ENCODE data around the gene ABHD16B. TPM values are rescaled to one million over a fixed set of nuclear protein-coding genes. Genes with fewer than 3 reads are reported as not detected.
A peak's percentile ranks its signal among the peaks of the same experiment; 100 is the strongest.

ABHD16B gene
- total and polyA plus RNA-seq, 2 of the 13 experiments (the other 11 are each of a cell fraction or from before 2014, with no cell fraction given) = not detected

- TF ChIP-seq, protein P1, sequence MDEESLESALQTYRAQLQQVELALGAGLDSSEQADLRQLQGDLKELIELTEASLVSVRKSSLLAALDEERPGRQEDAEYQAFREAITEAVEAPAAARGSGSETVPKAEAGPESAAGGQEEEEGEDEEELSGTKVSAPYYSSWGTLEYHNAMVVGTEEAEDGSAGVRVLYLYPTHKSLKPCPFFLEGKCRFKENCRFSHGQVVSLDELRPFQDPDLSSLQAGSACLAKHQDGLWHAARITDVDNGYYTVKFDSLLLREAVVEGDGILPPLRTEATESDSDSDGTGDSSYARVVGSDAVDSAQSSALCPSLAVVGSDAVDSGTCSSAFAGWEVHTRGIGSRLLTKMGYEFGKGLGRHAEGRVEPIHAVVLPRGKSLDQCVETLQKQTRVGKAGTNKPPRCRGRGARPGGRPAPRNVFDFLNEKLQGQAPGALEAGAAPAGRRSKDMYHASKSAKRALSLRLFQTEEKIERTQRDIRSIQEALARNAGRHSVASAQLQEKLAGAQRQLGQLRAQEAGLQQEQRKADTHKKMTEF (CRISPR knock-in tag; IDR thresholded peaks at IDR 0.05) = peak; percentile 84
- TF ChIP-seq, protein P2, sequence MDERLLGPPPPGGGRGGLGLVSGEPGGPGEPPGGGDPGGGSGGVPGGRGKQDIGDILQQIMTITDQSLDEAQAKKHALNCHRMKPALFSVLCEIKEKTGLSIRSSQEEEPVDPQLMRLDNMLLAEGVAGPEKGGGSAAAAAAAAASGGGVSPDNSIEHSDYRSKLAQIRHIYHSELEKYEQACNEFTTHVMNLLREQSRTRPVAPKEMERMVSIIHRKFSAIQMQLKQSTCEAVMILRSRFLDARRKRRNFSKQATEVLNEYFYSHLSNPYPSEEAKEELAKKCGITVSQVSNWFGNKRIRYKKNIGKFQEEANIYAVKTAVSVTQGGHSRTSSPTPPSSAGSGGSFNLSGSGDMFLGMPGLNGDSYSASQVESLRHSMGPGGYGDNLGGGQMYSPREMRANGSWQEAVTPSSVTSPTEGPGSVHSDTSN (CRISPR knock-in tag; IDR thresholded peaks at IDR 0.05) = 0 out of 2 replicates have a peak, but pooled peaks have one; percentile 24
- TF ChIP-seq PCBP1 (IDR thresholded peaks at IDR 0.05; ENCODE audit: borderline replicate concordance, low read depth, low read length) (no peak), HOXA5 (CRISPR knock-in tag; IDR thresholded peaks at IDR 0.05) (peak; percentile 26), ZNF207 (IDR thresholded peaks at IDR 0.05; ENCODE audit: borderline replicate concordance) (no peak), ADNP (CRISPR knock-in tag; IDR thresholded peaks at IDR 0.05) (no peak), RFXANK (CRISPR knock-in tag; IDR thresholded peaks at IDR 0.05) (0 out of 2 replicates have a peak, but pooled peaks have one; percentile 44), ZNF83 (CRISPR knock-in tag; IDR thresholded peaks at IDR 0.05; ENCODE audit: borderline replicate concordance) (peak; percentile 57; the same call in 1 of the 2 replicates), THRA (CRISPR knock-in tag; IDR thresholded peaks at IDR 0.05; ENCODE audit: borderline replicate concordance) (peak; percentile 23; the same call in 1 of the 2 replicates), STAG1 (CRISPR knock-in tag; IDR thresholded peaks at IDR 0.05) (peak; percentile 11; the same call in 1 of the 2 replicates), ZNF350 (CRISPR knock-in tag; IDR thresholded peaks at IDR 0.05; ENCODE audit: borderline replicate concordance, low read depth) (peak; percentile 89), CAMTA2 (CRISPR knock-in tag; IDR thresholded peaks at IDR 0.05; ENCODE audit: borderline replicate concordance) (no peak; the same call in 1 of the 2 replicates), CBX2 (IDR thresholded peaks at IDR 0.05; ENCODE audit: low read depth, low read length) (no peak), CBX2 (CRISPR knock-in tag; IDR thresholded peaks at IDR 0.05; ENCODE audit: low read depth) (no peak), RAD51 (IDR thresholded peaks at IDR 0.05; ENCODE audit: borderline replicate concordance) (no peak), IRF1 (CRISPR knock-in tag; IDR thresholded peaks at IDR 0.05; ENCODE audit: low read depth) (no peak), ZNF333 (CRISPR knock-in tag; IDR thresholded peaks at IDR 0.05; ENCODE audit: borderline replicate concordance) (no peak), ZNF44 (CRISPR knock-in tag; IDR thresholded peaks at IDR 0.05) (peak; percentile 82), U2AF2 (IDR thresholded peaks at IDR 0.05; ENCODE audit: low read depth, low read length) (no peak; the same call in 1 of the 2 replicates), NPAS2 (CRISPR knock-in tag; IDR thresholded peaks at IDR 0.05; ENCODE audit: borderline replicate concordance) (no peak), FOSL1 (CRISPR knock-in tag; IDR thresholded peaks at IDR 0.05; ENCODE audit: borderline replicate concordance) (peak; percentile 58; the same call in 1 of the 2 replicates), ETV5 (CRISPR knock-in tag; IDR thresholded peaks at IDR 0.05; ENCODE audit: borderline replicate concordance) (peak; percentile 76)
- TF ChIP-seq, protein P3, sequence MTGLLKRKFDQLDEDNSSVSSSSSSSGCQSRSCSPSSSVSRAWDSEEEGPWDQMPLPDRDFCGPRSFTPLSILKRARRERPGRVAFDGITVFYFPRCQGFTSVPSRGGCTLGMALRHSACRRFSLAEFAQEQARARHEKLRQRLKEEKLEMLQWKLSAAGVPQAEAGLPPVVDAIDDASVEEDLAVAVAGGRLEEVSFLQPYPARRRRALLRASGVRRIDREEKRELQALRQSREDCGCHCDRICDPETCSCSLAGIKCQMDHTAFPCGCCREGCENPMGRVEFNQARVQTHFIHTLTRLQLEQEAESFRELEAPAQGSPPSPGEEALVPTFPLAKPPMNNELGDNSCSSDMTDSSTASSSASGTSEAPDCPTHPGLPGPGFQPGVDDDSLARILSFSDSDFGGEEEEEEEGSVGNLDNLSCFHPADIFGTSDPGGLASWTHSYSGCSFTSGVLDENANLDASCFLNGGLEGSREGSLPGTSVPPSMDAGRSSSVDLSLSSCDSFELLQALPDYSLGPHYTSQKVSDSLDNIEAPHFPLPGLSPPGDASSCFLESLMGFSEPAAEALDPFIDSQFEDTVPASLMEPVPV (CRISPR knock-in tag; IDR thresholded peaks at IDR 0.05) = peak; percentile 84
Measured at GRCh38 chr20:63896264-63897105, 35.2 kb downstream of the ABHD16B start (continued).

Measured in HepG2 (cell line).